HepG2 (cell line): ENCODE results near the gene TLR9. TPM values are rescaled to one million over a fixed set of nuclear protein-coding genes. Genes with fewer than 3 reads are reported as not detected.

Experiments used
- CREB3 ChIP-seq: sonication (generic); formaldehyde crosslinking; IDR thresholded peaks from 2 replicates; pipeline ENCODE4 v1.5.0; 2020; ENCODE audit warnings: missing genetic modification reagents
- HDAC6 ChIP-seq: fragments of 200-600 bp; sonication (generic); IDR thresholded peaks from 2 replicates; pipeline ENCODE4 v1.7.0; 2017; ENCODE audit warnings: mild to moderate bottlenecking, antibody characterized with exemption, low read length, low read depth
- KMT2A ChIP-seq: sonication (generic); formaldehyde crosslinking; IDR thresholded peaks from 2 replicates; pipeline ENCODE4 v1.4.0; 2020; ENCODE audit warnings: missing genetic modification reagents
- PCBP1 ChIP-seq: fragments of 200-400 bp; formaldehyde crosslinking; IDR thresholded peaks from 2 replicates; pipeline ENCODE4 v1.6.1; 2017; ENCODE audit warnings: mild to moderate bottlenecking, low read depth, low read length, borderline replicate concordance
- SIN3A ChIP-seq: IDR thresholded peaks from 2 replicates; pipeline ENCODE4 v1.6.1; 2011; ENCODE audit warnings: low read depth, mild to moderate bottlenecking, control low read depth, low read length, borderline replicate concordance
- SRSF9 ChIP-seq: fragments of 200-400 bp; formaldehyde crosslinking; IDR thresholded peaks from 2 replicates; pipeline ENCODE4 v1.6.1; 2018; ENCODE audit warnings: borderline replicate concordance, mild to moderate bottlenecking, low read depth, low read length; ENCODE audit not compliant: insufficient read depth, poor library complexity, severe bottlenecking
- ZBED4 ChIP-seq: sonication (generic); formaldehyde crosslinking; IDR thresholded peaks from 2 replicates; pipeline ENCODE4 v1.4.0; 2020; ENCODE audit warnings: missing genetic modification reagents, borderline replicate concordance
- ZBTB33 ChIP-seq: sonication (generic); formaldehyde crosslinking; IDR thresholded peaks from 2 replicates; pipeline ENCODE4 v1.4.0; 2020; ENCODE audit warnings: missing genetic modification reagents
- ZBTB4 ChIP-seq: sonication (generic); formaldehyde crosslinking; IDR thresholded peaks from 2 replicates; pipeline ENCODE4 v1.4.0; 2020; ENCODE audit warnings: missing genetic modification reagents, mild to moderate bottlenecking, borderline replicate concordance
- ZBTB7B ChIP-seq: sonication (generic); formaldehyde crosslinking; IDR thresholded peaks from 2 replicates; pipeline ENCODE4 v1.4.0; 2020; ENCODE audit warnings: missing genetic modification reagents
- ZNF354B ChIP-seq: sonication (generic); formaldehyde crosslinking; IDR thresholded peaks from 2 replicates; pipeline ENCODE4 v1.8.0; 2022; ENCODE audit warnings: mild to moderate bottlenecking, missing genetic modification reagents
- polyA plus RNA-seq, 8 experiments: library from polyadenylated mRNA; depleted of rRNA in 3 of 8; stranded (reverse) in 7 of 8; unstranded in 1 of 8; fragments of >200 nt; fragmentation: Illumina TruSeq in 4 of 8; extraction: Trizol in 4 of 8; gene quantifications; 2 replicates each; pipeline versions ENCODE4 v1.2.1 to v1.2.3, GENCODE V29; 2011 to 2016; ENCODE audit warnings: low read depth in 4 of 8, missing spikeins in 1 of 8, mixed read lengths in 1 of 8; ENCODE audit not compliant: insufficient read depth in 1 of 8
- total RNA-seq, 5 experiments: library from RNA; depleted of rRNA; stranded (reverse); fragments of >200 nt; fragmentation: Illumina TruSeq; extraction: Trizol; gene quantifications; 2 replicates each; pipeline ENCODE4 v1.2.3, GENCODE V29; 2016; ENCODE audit warnings: low read depth in 1 of 5

The TLR9 gene
- total and polyA plus RNA-seq, 2 of the 13 experiments (the other 11 are each of a cell fraction or from before 2014, with no cell fraction given) = not detected

- TF ChIP-seq ZBTB33 (CRISPR knock-in tag) (no peak), ZBED4 (CRISPR knock-in tag) (no peak), KMT2A (CRISPR knock-in tag) (no peak), CREB3 (CRISPR knock-in tag) (peak; percentile 97), ZBTB4 (CRISPR knock-in tag) (0 out of 2 replicates have a peak, but pooled peaks have one; percentile 4), SRSF9 (no peak), HDAC6 (no peak), ZNF354B (CRISPR knock-in tag) (0 out of 2 replicates have a peak, but pooled peaks have one; percentile 63), SIN3A (0 out of 2 replicates have a peak, but pooled peaks have one; percentile 28), PCBP1 (no peak), ZBTB7B (CRISPR knock-in tag) (peak; percentile 43; the same call in 1 of the 2 replicates)
Observed at GRCh38 chr3:52245322-52246263, 20.1 kb upstream of the TLR9 start, which contains the start of gene PPM1M (continued).
